ENCODE data around the gene RNF224.
A peak's percentile ranks its signal among the peaks of the same experiment; 100 is the strongest.

The RNF224 gene

DNA sequence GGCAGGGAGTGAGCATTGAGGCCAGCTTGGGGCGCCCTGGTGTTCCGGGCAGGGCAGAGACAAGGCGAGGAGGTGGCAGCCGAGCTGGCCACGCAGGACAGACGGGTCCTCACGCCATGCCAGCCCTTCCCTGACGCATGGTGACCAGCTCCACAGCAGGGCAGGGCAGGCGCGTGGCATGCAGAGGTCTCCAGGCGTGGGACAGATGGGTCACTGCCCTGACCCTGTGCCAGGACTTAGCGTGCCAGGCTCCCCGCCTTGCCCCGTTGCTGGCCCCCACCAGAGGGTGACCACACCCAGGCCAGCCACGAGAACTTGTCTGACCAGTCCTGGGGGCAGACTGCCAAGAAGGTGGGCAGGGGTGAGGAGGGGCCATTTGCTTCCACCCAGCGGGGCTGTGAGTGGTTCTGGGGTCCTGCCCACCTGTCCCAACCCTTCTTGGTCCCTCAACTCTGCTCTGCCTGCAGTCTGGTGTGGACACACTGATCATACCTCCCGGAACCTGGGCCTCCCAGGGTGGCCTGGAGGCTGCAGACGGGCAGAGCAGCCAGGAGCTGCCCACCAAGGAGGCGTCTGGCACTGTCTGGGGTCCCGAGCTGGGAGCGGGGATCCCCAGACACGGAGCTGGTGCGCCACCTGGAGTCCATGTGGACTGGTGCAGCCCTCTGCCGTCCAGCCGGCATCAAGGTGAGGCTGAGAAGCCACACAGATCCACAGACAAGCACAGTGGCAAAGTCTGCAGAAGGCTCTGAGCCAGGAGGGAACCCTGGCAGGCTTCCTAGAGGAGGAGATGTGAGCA lies at the start of gene RNF224:
TSS of gene RNF224 (plus strand) at position 449 of the 799 bp plus-strand sequence. CDS start 834 bp downstream, outside the sequence.
- TF ChIP-seq, protein P1, sequence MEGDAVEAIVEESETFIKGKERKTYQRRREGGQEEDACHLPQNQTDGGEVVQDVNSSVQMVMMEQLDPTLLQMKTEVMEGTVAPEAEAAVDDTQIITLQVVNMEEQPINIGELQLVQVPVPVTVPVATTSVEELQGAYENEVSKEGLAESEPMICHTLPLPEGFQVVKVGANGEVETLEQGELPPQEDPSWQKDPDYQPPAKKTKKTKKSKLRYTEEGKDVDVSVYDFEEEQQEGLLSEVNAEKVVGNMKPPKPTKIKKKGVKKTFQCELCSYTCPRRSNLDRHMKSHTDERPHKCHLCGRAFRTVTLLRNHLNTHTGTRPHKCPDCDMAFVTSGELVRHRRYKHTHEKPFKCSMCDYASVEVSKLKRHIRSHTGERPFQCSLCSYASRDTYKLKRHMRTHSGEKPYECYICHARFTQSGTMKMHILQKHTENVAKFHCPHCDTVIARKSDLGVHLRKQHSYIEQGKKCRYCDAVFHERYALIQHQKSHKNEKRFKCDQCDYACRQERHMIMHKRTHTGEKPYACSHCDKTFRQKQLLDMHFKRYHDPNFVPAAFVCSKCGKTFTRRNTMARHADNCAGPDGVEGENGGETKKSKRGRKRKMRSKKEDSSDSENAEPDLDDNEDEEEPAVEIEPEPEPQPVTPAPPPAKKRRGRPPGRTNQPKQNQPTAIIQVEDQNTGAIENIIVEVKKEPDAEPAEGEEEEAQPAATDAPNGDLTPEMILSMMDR (IDR thresholded peaks at IDR 0.05; ENCODE audit: insufficient read depth, missing control alignments), result peak; percentile 89
- DNase-seq (ENCODE audit: insufficient read length, low spot score) (peak; percentile 98), FAIRE-seq (no peak)

DNA sequence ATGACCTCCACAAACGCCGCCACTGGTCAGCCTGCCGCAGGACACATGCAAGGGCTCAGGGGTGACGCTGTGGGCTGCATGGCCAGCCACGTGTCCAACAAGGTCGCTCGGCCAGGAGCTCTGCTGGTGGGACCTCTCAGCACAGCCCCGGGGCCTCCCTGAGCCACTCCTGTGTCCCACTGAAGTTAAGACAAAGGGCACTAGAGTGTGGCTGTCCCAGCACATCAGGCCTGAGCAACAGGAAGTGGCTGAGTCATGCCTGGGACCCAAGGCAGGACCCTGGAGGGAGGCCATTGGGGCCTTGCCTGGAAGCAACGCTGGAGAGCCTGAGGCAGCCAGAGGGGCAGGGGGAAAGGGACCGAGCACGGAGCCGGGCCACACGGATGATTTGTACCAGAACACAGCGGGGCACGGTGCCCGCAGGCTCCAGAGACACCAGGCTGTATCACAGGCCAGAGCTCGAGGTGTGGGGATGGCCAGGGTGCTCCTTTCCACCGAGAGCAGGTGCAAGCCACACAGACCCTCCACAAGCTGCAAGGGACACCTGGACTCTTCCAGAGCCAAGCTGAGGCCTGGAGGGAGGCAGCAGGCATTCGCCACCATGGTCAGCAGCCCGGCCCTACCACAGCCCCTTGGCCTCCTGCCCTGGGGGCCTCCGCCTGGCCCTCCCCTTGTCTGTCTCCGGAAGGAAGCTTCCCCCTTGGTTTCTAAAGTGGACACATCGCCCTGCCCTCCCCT lies 48.9 kb upstream of the RNF224 start:
- FAIRE-seq (no peak), DNase-seq (ENCODE audit: insufficient read length, low spot score) (no peak)
- TF ChIP-seq, protein P1 (IDR thresholded peaks at IDR 0.05; ENCODE audit: insufficient read depth, missing control alignments), result no peak

DNA sequence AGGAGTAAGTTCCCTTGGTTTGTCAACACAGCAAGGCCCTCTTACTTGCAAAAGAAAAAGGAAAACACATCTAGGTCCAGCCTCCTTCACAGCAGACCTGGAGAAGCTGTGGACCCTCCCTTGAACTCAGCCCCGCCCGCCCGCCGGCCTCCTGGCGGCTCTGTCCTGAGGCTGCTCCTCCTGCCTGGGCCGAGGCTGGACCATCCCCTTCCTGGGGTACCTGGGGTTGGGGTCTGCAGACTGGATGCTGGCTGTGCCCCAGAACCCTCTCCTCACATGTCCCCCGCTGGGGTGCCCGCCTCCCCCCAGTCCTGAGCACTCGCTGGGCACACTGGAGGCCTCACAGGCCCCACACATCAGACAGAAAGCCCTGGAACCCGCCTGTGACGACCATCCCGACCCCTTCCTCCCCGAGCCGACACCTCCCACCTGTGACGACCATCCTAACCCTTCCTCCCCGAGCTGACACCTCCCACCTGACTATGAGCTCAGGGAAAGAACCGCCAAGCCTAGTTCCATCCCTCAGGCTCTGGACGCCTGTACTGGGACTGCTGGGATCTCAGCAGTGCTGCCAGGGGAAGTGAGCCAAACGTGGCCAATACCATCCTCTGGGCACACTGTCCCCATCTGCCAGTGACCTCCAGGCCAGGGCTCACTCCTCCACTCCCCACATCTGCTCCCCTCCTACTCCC lies 48.2 kb upstream of the RNF224 start:
- FAIRE-seq (no peak), DNase-seq (ENCODE audit: insufficient read length, low spot score) (no peak)
- TF ChIP-seq, protein P1 (IDR thresholded peaks at IDR 0.05; ENCODE audit: insufficient read depth, missing control alignments), result no peak

DNA sequence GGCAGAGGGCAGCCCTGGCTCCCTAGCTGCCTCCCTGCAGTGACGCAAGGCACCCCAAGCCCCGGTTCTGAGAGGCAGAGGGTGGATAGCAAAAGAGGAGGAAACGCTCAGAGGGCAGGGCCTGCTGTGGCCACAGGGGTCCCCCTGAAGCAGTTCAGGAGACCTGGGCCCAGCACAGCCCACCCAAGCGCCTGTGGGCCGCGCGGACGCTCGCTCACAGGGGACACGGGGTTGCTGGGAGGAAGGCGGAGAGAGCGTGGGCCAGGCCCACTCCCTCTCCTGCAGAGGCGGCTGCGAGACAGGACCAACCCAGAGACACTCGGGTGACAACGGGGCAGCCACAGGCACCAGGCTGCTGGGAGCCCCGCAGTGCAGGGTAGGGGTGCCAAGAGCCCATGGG lies 47.5 kb upstream of the RNF224 start:
- TF ChIP-seq, protein P1 (IDR thresholded peaks at IDR 0.05; ENCODE audit: insufficient read depth, missing control alignments), result no peak
- DNase-seq (ENCODE audit: insufficient read length, low spot score) (no peak), FAIRE-seq (no peak)

DNA sequence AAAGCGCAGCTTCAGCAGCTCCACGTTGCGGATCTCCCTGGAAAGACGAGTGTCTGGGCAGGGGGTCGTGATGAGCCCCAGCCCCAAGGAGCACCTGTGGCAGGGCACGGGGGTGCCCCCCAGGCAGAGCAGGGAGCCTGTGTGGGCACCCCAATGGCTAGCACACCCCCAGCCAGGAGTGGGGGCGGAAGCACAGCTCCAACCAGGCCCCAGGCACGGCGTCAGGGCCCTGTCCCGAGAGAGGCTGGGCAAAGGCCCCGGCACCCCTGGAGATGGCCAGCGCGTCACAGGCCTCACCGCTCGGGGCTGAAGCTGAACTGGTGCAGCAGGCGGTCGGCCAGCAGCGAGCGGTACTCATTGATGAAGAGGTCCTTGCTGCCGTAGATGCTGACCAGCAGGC lies 46.8 kb upstream of the RNF224 start:
- FAIRE-seq (no peak), DNase-seq (ENCODE audit: insufficient read length, low spot score) (no peak)
- TF ChIP-seq, protein P1 (IDR thresholded peaks at IDR 0.05; ENCODE audit: insufficient read depth, missing control alignments), result no peak

DNA sequence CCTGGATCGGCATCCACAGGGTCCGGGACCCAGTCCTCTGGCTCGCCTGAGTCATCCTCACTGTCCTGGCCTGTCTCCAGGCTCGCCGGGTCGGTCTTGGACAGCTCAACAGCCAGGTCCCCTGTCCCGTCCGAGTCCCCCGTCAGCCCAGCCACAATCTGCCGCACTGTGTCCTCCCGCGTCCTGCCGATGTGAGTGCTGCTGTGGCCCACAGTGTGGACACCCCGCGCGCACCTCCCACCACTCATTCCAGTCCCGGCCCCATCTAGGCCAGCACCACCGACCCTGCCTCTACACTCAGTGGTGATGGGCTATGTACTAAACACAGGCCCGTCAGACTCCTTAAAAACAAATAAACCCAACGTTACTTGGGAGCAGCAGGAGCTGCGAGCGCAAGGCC lies 45.6 kb upstream of the RNF224 start:
- no peak for DNase-seq (ENCODE audit: insufficient read length, low spot score)
- no peak for FAIRE-seq
- TF ChIP-seq, protein P1 (IDR thresholded peaks at IDR 0.05; ENCODE audit: insufficient read depth, missing control alignments), result no peak
